Activated CD4-positive, CD25-positive, alpha-beta regulatory T cell treated with anti-CD3 and anti-CD28 coated beads, Interleukin-2, amount 50 U/mL, for 72 hours (primary cell): ENCODE measurements around the gene DAND5.
"Not testable (repeated sequence)": the region's sequence is repeated elsewhere in the genome, so short reads cannot be mapped to it uniquely, and the experiment has no call there.

Source experiments
- DNase-seq: peaks from one replicate; pipeline ENCODE4 v3.0.0; 2021

The DAND5 gene

DNA sequence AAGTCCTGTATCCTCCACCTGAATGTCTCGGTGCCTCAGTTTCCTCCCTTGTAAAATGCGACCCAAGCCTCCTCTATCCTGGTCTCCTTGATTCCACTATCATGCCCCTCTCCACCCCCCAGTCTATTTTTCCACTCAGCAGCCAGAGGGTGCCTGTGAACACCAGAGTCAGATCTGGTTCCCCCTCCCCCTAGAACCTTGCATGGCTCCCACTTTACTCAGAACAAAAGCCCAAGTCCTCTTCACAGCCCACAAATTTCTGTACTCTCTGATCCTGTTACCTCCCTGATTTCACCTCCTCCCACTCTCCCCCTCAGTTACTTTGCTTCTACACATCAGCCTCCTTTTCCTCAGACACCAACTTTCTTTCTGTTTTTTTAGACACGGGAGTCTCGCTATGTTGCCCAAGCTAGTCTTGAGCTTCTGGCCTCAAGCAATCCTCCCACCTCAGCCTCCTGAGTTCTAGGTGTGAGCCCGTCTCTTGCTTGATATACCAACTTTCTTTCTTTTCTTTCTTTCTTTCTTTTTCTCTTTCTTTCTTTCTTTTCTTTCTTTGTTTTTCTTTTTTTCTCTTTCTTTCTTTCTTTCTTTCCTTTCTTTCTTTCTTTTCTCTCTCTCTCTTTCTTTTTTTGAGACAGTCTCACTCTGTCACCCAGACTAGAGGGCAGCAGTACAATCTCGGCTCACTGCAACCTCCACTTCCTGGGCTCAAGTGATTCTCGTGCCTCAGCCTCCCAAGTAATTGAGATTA lies 869 bp downstream of the DAND5 start:
- DNase-seq, result no peak

DNA sequence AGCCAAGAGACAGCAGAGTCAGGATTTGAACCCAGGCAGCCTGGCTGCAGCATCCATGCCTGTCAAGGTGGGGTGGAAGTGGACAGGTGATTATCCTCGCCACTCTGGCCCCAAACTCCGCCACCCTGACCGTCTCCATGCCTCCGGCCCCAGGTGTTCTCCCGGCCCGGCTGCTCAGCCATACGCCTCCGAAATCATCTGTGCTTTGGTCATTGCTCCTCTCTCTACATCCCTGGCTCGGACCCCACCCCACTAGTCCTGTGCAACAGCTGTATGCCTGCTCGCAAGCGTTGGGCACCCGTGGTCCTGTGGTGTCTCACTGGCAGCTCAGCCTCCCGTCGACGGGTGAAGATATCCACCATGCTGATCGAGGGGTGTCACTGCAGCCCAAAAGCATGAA lies 3.9 kb downstream of the DAND5 start:
- DNase-seq, result no peak

DNA sequence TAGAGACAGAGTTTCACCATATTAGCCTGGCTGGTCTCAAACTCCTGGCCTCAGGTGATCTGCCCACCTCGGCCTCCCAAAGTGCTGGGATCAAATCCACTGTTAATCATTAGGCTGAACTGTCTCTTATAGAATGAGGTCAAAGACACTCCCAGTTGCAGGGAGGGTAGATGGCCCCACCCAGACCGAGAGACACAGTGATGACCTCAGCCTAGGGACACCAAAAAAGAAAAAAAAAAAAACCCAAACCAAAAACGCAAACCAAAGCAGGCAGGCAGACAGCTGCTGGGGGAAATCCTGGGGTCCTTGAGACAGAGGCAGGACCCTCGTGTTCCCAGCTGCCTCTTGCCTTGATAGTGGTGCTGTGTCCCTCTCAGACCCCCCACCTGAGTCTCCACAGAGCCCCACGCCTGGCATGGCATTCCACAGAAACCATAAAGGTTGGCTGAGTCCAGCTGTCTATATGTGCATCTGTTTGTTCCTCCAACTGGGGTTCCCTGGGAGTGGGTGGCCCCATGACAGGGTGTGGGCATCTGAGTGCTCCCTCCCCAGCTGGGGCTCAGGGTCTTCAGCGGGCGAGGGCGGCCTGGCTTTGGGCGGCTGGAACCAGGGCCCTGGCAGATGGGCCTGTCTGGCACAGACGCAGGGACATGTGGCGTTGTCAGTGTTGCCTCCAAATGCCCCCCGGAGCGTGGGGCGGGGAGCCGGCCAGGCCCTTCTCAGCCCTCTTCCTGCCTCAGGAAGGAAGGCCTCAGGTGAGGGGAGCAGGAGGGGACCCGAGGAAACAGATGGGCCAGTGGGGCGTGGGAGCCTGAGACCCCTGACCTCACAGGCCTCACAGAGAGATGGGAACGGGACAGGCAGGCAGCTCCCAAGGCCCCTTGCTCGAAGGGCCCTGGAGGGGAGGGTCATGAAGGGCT lies 5.2 kb downstream of the DAND5 start:
- no peak for DNase-seq

DNA sequence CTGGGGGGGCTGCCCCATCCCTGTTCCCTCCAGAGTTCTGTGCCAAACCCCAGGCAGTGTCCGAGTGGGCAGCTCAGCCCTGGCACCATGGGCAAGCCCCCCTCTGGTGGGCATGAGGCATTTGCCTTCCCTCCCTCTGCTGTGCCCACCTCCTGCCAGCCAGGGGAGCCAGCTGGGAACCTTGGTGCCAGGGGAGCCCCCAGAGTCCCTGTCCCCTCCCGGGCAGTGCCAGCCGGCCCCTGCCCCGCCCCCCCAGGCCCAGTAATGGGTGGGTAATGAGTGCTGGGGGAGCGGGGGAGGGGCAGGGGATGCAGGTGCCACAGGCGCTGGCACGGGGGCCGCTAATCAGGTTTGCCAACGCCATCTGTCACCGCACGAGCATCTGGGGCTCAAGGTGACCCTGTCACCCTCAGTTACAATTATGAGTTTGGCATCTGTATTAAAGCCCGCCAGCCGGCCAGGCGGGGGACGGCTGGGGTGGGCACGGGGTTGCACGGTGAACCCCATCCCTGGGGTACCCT lies 5.9 kb downstream of the DAND5 start:
- DNase-seq, result no peak

DNA sequence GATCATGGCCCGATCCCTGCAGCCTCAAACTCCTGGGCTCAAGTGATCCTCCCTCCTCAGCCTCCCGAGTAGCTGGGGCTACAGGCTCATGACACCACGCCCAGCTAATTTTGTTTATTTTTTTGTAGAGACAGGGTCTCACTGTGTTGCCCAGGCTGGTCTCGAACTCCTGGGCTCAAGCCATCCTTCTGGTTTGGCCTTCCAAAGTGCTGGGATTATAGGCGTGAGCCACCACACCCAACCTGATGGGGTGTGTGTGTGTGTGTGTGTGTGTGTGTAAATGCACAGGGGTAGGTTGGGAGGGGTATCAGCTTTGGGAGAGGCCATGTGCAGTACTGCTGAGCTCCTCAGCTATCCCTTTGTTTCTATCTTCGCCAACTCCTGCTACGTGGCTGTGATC lies 6.7 kb downstream of the DAND5 start:
- not testable (repeated sequence) for DNase-seq

DNA sequence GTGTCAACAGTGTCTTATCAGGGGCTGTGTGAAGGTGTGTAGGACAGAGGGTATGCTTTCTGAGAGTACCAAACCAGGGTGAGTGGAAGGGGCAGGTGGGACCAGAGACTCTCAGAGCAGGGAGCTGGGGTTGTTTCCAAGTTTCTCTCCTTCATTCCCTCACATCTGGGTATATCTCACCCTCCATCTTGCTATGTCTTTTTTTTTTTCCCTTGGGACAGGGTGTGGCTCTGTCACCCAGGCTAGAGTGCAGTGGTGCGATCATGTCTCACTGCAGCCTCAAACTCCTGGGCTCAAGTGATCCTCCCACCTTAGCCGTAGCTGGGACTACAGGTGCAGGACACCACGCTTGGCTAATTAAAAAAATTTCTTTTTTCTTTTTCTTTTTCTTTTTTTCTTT lies 10.6 kb downstream of the DAND5 start:
- no peak for DNase-seq

DNA sequence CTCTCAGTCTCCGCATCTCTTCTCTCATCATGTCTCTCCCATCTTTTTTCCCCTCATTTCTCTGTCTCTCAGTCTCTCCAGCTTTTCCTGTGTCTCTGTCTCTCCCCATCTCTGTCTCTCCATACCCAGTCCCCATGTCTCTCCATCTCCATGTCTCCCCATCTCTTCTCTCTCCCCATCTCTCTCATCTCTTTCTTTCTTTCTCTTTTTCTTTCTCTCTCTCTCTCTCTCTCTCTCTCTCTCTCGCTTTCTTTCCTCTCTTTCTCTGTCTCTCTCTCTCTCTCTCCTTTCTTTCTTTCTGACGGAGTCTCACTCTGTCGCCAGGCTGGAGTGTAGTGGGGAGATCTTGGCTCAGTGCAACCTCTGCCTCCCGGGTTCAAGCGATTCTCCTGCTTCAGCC lies 13.3 kb downstream of the DAND5 start:
- no peak for DNase-seq

DNA sequence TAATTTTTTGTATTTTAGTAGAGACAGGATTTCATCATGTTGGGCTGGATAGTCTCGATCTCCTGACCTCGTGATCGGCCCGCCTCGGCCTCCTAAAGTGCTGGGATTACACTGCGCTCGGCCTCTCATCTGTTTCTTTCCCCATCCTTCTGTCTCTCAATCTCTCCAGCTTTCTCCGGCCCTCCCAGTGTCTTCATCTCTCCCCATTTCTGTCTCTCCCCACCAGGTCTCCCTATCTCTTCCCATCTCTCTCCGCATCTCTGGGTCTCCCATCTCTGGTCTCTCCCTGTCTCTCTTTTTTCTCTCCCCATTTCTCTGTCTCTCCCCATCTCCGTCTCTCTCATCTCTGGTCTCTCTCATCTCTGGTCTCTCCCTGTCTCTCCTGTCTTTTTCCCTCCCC lies 13.7 kb downstream of the DAND5 start:
- DNase-seq, result no peak

DNA sequence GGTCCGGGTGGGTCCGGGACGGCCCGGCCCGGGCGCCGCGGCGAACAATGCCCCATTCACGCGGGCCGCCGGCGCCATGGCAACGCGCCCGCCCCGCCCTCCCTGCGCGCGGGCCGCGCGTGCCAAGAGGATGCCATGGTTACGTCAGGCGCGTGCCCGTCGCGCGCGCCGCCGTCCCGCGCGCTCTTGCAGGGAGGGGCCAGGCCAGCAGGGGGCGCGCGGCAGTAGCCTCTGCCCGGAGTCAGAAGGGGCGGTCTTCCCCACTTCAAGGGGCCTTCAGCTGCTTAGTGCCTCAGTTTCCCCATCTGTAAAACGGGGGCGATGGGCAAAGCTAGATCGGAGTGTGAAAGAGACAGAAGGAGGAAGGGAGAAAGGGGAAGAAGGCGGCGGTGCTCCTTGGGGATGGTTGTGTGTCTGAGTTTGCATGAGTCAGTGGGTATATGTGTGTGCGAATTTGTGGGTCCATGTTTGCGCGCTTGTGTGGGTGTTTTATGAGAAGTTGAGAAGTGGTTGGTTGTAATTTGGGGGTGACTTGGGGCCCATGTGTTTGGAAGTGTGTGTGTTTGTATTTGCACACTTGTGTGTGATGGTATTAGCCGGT lies 14.3 kb downstream of the DAND5 start:
- peak; percentile 87 for DNase-seq

DNA sequence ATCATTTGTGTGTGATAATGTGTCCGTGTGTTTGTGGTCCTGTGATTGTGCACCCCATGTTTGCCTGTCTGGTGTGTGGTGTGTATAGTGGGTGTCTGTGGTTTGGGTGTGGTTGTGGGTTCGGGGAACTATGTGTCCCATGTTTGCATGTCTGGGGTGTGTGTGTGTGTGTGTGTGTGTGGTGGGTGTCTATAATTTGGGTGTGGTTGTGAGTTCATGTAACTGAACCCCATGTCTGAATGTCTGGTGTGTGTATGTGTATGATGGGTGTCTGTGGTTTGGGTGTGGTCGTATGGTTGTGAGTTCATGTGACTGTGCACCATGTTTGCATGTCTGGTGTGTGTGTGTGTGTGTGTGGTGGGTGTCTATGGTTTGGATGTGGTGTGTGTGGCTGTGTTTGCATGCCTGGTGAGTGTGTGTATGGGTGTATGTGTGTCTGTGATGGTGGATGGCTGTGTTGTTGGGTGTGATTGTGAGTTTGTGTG lies 14.8 kb downstream of the DAND5 start:
- DNase-seq, result no peak

DNA sequence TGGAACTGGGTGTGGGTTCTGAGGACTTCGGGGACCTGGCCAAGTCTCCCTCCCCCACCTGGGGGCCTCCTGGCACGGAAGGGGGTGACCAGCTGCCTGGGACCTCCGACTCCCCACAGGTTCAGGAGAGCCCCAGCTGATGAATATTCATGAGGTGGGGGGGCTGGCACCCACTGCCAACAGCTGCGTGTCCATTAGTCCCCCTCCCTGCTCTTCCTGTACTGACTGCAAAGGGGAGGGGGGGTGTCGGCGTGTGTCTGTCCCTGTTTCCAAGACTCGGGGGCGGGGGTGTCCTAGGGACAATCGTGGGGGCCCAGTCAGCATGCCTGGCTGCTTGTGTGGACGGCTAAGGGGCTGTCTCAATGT lies 15.3 kb downstream of the DAND5 start:
- DNase-seq, result no peak

DNA sequence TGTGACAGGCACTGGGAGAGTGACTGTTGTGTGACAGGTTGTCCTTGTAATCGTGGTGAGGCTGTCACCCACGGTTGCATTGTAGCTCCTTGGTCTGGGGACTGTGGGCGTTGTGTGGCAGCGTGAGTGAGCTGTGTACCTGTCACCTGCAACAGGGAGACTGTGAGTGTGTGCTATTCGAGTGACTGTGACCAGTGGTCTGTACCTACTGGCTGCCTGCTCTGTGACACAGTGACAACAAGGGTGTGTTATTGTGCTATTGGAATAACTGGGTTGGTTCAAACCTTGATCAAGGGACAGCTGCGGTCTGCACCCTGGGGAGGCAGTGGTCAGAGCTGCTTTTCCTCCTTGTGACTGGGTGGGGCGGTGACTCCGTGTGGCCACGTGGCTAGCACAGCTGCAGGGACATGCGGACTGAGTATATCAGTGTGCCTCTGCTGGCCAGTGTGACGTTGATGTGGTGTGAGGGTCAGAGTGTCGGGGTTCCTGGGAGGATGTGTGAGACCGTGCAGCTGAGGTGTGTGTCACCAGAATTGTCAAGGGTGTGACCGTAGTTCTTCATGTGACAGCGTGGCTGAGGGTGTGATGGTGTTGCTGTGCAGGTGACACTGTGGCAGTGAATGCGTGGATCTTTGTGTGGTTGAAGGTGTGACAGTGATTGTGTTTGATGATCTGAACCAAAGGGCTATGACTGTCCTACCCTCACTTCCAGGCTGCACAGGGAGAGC lies 15.8 kb downstream of the DAND5 start:
- DNase-seq, result no peak

DNA sequence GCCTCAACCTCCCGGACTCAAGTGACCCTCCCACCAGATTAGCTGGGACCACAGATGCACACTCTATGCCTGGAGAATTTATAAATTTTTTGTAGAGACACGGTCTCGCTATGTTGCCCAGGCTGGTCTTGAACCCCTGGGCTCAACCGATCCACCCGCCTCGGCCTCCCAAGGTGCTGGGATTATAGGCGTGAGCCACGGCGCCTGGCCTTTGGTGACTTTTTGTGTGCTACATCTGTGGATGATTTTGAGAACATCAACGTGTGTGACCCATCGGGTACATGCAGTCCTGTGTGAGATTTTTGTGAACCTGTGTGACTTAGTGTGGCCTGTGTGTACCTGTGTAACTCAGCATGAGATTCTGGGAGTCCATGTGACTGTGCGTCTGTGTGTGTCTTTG lies 17.4 kb downstream of the DAND5 start:
- DNase-seq, result no peak

DNA sequence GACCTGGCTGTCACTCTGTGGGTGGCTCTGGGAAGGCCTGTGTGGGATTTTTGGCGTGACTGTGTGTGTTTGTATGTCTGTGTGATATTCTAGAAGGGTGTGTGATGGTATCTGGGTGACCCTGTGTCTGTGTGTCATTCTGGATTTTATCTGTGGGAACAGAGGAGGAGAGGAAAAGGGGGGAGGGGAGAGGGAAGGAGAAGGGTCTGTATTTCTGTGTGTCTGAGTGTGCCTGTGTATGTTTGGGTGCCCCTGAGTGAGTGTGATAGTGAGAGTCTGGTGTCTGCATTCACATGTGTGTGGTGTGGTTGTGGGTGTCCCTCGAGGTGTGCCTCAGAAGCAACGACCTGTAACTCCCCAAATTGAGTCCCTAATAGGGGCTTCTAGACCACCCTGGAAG lies 17.8 kb downstream of the DAND5 start:
- no peak for DNase-seq

DNA sequence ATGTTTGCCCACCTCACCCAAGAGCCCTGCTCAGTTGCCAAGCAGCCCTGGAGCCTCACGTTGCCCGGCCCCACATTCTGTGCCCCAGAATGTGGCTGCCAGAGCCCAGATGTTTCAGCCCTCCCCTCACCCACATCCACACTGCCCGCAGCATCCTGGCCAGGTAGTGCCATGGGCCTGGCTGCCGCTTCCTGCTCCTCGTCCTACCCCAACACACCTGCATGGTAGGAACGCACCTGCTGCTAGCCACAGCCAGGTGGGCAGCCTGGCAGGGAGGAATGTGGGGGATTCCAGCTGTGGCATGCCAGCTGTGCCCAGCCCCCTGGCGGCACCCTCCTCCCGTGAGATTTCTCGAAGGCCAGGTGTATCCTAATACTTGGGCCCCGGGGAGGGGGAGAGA lies 18.4 kb downstream of the DAND5 start:
- no peak for DNase-seq

DNA sequence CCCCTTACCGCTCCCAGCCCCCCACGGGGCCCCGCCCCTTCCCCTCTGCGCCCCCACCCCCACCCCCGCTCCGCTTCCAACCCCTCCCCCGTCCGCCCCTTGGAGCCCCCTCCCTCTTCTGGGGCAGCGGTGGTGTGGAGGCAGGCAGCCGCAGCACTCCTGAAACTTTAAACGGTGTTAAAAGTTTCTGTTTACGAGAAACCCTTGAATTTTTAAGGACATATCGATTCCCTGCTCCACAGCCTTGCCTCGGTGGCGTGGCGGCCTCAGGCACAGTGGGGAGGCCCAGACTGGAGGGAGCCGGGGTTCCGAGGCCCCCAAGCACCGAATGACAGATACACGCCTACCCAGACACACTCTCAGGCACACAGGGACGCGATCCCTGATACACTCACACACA lies 21.1 kb downstream of the DAND5 start:
- DNase-seq, result no peak

DNA sequence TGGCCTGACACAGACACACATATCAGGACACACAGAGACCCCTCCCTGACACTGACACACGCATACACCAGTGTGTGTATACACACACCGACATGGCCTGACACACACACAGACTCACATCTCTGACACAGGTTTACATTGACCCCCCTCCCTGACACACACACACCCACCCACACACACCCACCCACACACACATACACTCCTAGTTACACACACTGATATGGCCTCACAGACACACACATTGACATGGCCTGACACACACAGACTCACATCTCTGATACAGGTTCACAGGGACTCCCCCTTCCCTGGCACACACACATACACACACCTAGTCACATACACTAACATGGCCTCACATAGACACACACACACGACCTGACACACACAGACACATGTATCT lies 21.5 kb downstream of the DAND5 start:
- no peak for DNase-seq

DNA sequence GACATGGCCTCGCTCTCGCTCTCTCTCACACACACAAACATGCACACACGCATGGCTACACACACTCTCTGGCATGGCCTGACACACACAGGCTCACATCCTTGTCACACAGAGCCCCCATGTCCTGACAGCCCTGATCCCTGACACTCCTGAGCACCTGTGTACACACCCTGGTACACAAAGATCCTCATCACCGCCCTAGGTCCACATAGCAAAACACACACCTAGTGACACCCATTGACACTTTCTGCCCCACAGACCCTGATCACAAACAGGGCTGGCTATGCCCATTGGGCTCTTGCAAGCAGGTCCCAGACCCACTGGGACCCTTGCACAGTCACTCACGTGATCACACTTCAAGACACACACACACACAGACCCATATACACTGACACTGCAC lies 21.9 kb downstream of the DAND5 start:
- no peak for DNase-seq

DNA sequence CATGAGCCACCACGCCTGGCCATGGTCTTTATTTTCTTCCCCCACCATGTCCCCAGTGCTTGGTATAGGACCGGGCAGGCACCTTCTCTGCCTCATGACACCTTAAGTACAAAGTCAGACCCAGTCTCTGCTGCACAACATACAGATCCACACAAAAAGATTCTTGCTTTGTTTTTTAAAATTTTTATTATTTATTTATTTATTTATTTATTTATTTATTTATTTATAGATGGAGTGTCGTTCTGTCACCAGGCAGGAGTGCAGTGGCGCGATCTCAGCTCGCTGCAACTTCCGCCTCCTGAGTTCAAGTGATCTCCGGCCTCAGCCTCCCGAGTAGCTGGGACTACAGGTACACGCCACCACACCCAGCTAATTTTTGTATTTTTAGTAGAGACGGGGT lies 23.4 kb downstream of the DAND5 start:
- no peak for DNase-seq

DNA sequence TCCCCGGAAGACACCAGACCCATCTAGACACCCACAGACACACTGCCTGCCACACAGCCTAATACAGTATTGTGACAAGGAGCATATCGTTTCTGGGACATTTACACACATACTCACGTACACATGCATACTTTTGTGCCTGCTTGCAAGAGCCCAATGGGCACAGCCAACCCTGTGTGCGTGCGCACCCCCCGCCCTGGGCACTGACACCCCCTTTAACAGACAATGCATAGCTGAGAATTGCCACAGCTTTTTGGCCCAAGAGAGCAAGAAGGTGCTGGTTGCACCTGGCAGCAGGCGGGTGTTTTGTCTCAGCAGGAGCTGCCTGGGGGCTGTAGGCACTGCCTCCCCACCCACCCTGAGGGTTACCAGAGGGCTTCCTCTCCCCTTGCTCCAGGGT lies 24.2 kb downstream of the DAND5 start:
- DNase-seq, result no peak

DNA sequence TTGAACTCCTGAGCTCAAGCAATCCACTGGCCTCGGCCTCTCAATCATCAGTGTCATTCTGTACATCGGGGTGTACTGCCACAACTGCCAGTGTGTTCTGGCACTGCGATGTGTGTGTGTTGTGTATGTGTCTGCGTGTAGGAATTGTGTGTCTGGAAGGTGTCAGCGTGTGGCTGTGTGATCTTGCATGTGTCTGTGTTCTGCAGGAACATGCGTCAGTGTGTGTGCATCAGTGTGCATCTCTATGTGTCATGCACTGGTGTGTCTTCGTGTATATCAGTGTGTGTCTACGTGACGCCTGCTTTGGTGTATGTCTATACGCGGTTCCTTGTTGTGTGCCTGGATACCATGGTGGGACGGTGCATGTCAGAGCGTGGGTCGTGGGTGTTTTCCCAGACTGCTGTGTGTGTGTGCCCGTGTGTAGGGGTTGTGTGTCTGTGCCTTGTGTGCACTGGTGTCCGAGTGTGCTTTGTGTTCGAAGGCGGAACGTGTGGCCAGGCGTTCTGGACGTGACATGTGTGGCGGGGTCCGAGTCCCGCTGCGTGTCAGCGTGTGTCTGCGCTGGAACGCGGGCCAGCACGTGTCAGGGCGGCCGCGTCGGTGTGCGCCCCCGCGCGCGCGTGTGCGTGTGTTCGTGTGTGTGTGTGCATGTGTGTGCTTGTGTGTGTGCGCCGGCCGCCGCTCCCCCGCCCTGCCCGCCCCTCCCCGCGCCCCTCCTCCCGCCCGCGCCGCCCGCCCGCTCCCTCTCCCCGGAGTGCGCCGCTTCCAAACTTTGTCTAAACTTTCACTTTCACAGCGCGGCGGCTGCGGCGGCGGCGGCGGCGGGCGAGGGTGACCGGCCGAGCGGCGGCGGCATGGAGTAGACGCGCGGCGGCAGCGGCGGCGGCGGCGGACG lies 25.6 kb downstream of the DAND5 start, which contains the start of gene NFIX:
Gene NFIX, plus strand, starts transcription at position 775 of the 895 bp plus-strand sequence. CDS start 363 bp downstream, outside the sequence.
- peak; percentile 48 for DNase-seq
